Endothelial cell of umbilical vein (primary cell): ENCODE results near the gene MAEA.

ENCODE experiments used
- CTCF ChIP-seq, 2 donors: IDR thresholded peaks; 1 replicate in 1 of 2; 2 replicates in 1 of 2; pipeline ENCODE4 v1.5.1; 2011; ENCODE audit warnings: low read length in 2 of 2, mild to moderate bottlenecking in 2 of 2, moderate library complexity in 2 of 2, control low read depth in 1 of 2, inconsistent platforms in 1 of 2, low read depth in 1 of 2; ENCODE audit not compliant: insufficient read depth in 1 of 2; ENCODE audit errors: extremely low read depth in 1 of 2
- EZH2 ChIP-seq: IDR thresholded peaks from 2 replicates; pipeline ENCODE4 v1.6.1; 2012; ENCODE audit warnings: borderline replicate concordance, low read depth, mild to moderate bottlenecking, moderate library complexity, low read length, inconsistent platforms; ENCODE audit not compliant: severe bottlenecking
- MYC ChIP-seq: IDR thresholded peaks from one replicate; pipeline ENCODE4 v1.6.1; 2011; ENCODE audit warnings: mild to moderate bottlenecking, low read depth, low read length
- POLR2A ChIP-seq: IDR thresholded peaks from 2 replicates; pipeline ENCODE4 v1.6.1; 2012; ENCODE audit warnings: low read depth, mild to moderate bottlenecking, control low read depth, low read length
- POLR2AphosphoS5 ChIP-seq: IDR thresholded peaks from 2 replicates; pipeline ENCODE4 v1.6.1; 2012; ENCODE audit warnings: low read depth, mild to moderate bottlenecking, control low read depth, low read length, moderate library complexity; ENCODE audit not compliant: insufficient read depth

- TF ChIP-seq MYC (no peak), POLR2A (no peak), CTCF (IDR thresholded peaks at IDR 0.05; ENCODE audit: extremely low read depth in 1 of 2, insufficient read depth in 1 of 2, low read depth in 1 of 2, low read length in 2 of 2) (no peak), POLR2AphosphoS5 (no peak), EZH2 (no peak)
Observed at GRCh38 chr4:1250921-1251772, 38.5 kb upstream of the MAEA start.
